Measurements from ENCODE around the gene RESP18. TPM values are rescaled to one million over a fixed set of nuclear protein-coding genes. Genes with fewer than 3 reads are reported as not detected.

The RESP18 gene
- total RNA-seq, 1 experiment from 2014 or later, result not detected

GRCh38 chr2:219380926-219381325 lies 48.4 kb upstream of the RESP18 start:
- Histone ChIP-seq H3K4me1 (ENCODE audit: control insufficient read depth in 1 of 2, insufficient read depth in 2 of 2, low read length in 2 of 2) (no peaks in the 10 kb centered on the region), H3K9ac (ENCODE audit: low read length) (no peak overlapping the region), H3K4me3 (replicated peaks in 1 of 2; ENCODE audit: low read depth in 1 of 2, low read length in 2 of 2) (no peak overlapping the region), H3K79me2 (ENCODE audit: insufficient read depth, low read length) (no peaks in the 10 kb centered on the region; the same call in 1 of the 2 replicates), H4K20me1 (ENCODE audit: insufficient read depth) (no peaks in the 10 kb centered on the region), H3K36me3 (ENCODE audit: control insufficient read depth in 1 of 2, insufficient read depth in 2 of 2, low read length in 2 of 2) (peaks cover 16 to 22% of the 10 kb centered on the region in 2 experiments; a peak in 3 of 4 replicates), H3K9me3 (ENCODE audit: control insufficient read depth in 1 of 2, insufficient read depth in 1 of 2, low read depth in 1 of 2, low read length in 2 of 2) (no peaks in the 10 kb centered on the region), H3K27ac (ENCODE audit: low read depth, low read length) (no peak overlapping the region), H3K27me3 (ENCODE audit: insufficient read depth, low read length) (no peaks in the 10 kb centered on the region), H3K4me2 (ENCODE audit: low read length) (no peak overlapping the region), H3K9me2 (ENCODE audit: insufficient read depth) (no peaks in the 10 kb centered on the region), H2AFZ (ENCODE audit: low read depth, low read length, poor library complexity, severe bottlenecking) (no peak overlapping the region)
- ChIA-PET RAD21 (ENCODE audit: low non-redundant PET in 1 of 2, low total read pairs in 2 of 2, uncharacterized antibody in 2 of 2, unreplicated experiment in 2 of 2) (no interaction called here), CTCF (no interaction called here), POLR2A (no interaction called here)
- intact Hi-C loops (cut with micrococcal nuclease), result no loop called here
- no peak for ATAC-seq
- TF ChIP-seq ELF1 (IDR thresholded peaks at IDR 0.05; ENCODE audit: borderline replicate concordance, low read depth) (no peak), JUND (IDR thresholded peaks at IDR 0.05) (no peak), YY1 (IDR thresholded peaks at IDR 0.05; ENCODE audit: extremely low read depth, insufficient replicate concordance, low read depth, low read length) (no peak), TCF7L2 (IDR thresholded peaks at IDR 0.05; ENCODE audit: borderline replicate concordance, extremely low read depth, insufficient read depth, insufficient read length) (no peak), EZH2 (IDR thresholded peaks at IDR 0.05) (no peak)
- TF ChIP-seq, protein P1, sequence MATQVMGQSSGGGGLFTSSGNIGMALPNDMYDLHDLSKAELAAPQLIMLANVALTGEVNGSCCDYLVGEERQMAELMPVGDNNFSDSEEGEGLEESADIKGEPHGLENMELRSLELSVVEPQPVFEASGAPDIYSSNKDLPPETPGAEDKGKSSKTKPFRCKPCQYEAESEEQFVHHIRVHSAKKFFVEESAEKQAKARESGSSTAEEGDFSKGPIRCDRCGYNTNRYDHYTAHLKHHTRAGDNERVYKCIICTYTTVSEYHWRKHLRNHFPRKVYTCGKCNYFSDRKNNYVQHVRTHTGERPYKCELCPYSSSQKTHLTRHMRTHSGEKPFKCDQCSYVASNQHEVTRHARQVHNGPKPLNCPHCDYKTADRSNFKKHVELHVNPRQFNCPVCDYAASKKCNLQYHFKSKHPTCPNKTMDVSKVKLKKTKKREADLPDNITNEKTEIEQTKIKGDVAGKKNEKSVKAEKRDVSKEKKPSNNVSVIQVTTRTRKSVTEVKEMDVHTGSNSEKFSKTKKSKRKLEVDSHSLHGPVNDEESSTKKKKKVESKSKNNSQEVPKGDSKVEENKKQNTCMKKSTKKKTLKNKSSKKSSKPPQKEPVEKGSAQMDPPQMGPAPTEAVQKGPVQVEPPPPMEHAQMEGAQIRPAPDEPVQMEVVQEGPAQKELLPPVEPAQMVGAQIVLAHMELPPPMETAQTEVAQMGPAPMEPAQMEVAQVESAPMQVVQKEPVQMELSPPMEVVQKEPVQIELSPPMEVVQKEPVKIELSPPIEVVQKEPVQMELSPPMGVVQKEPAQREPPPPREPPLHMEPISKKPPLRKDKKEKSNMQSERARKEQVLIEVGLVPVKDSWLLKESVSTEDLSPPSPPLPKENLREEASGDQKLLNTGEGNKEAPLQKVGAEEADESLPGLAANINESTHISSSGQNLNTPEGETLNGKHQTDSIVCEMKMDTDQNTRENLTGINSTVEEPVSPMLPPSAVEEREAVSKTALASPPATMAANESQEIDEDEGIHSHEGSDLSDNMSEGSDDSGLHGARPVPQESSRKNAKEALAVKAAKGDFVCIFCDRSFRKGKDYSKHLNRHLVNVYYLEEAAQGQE (IDR thresholded peaks at IDR 0.05; ENCODE audit: low read depth), result no peak
- TF ChIP-seq, protein P2, sequence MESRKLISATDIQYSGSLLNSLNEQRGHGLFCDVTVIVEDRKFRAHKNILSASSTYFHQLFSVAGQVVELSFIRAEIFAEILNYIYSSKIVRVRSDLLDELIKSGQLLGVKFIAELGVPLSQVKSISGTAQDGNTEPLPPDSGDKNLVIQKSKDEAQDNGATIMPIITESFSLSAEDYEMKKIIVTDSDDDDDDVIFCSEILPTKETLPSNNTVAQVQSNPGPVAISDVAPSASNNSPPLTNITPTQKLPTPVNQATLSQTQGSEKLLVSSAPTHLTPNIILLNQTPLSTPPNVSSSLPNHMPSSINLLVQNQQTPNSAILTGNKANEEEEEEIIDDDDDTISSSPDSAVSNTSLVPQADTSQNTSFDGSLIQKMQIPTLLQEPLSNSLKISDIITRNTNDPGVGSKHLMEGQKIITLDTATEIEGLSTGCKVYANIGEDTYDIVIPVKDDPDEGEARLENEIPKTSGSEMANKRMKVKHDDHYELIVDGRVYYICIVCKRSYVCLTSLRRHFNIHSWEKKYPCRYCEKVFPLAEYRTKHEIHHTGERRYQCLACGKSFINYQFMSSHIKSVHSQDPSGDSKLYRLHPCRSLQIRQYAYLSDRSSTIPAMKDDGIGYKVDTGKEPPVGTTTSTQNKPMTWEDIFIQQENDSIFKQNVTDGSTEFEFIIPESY (IDR thresholded peaks at IDR 0.05; ENCODE audit: extremely low read depth, insufficient replicate concordance, low read length), result no peak
- no TSS peak for BruUV-seq (replicated peaks)
- DNase-seq (ENCODE audit: low read depth, low spot score), result no peak
